K562 (cell line): Measurements from ENCODE around the gene CSNK2A1. TPM values are rescaled to one million over a fixed set of nuclear protein-coding genes. Genes with fewer than 3 reads are reported as not detected.

Source experiments
- ATF4 ChIP-seq: fragments of 450-650 bp; formaldehyde crosslinking; IDR thresholded peaks from 2 replicates; pipeline ENCODE4 v1.4.0; 2022; ENCODE audit warnings: mild to moderate bottlenecking, moderate library complexity
- BCOR ChIP-seq: fragments of 450-650 bp; IDR thresholded peaks from 2 replicates; pipeline ENCODE4 v1.6.1; 2016
- EP400 ChIP-seq: fragments of 450-650 bp; IDR thresholded peaks from 2 replicates; pipeline ENCODE4 v1.6.1; 2017; ENCODE audit warnings: antibody characterized with exemption, mild to moderate bottlenecking, moderate library complexity
- GTF3C2 ChIP-seq: IDR thresholded peaks from 3 replicates; pipeline ENCODE4 v1.6.1; 2011; ENCODE audit warnings: borderline replicate concordance, mild to moderate bottlenecking, moderate library complexity; ENCODE audit not compliant: insufficient read length; ENCODE audit errors: extremely low read depth
- LCOR ChIP-seq: sonication (generic); formaldehyde crosslinking; IDR thresholded peaks from 2 replicates; pipeline ENCODE4 v1.8.0; 2022; ENCODE audit warnings: mild to moderate bottlenecking, missing genetic modification reagents
- SAP30 ChIP-seq: fragments of 200-600 bp; sonication (generic); IDR thresholded peaks from 2 replicates; pipeline ENCODE4 v1.6.1; 2012; ENCODE audit warnings: borderline replicate concordance, low read depth, mild to moderate bottlenecking, moderate library complexity, low read length, control low read depth, inconsistent platforms; ENCODE audit not compliant: insufficient read depth, poor library complexity, severe bottlenecking
- SP1 ChIP-seq: sonication (generic); formaldehyde crosslinking; IDR thresholded peaks from 2 replicates; pipeline ENCODE4 v1.8.1; 2022; ENCODE audit warnings: mild to moderate bottlenecking, missing genetic modification reagents
- TRIM24 ChIP-seq, 2 experiments: fragments of 450-650 bp; IDR thresholded peaks; 2 replicates each; pipeline ENCODE4 v1.6.1; 2016
- ZBTB40 ChIP-seq, 2 experiments: fragments of 450-650 bp in 1 of 2; sonication (generic) in 1 of 2; formaldehyde crosslinking in 1 of 2; IDR thresholded peaks; 2 replicates each; pipeline versions ENCODE4 v1.7.1 to v1.9.0; 2016 to 2022; ENCODE audit warnings: inconsistent platforms in 1 of 2, mild to moderate bottlenecking in 1 of 2, missing genetic modification reagents in 1 of 2
- ZNF217 ChIP-seq: sonication (generic); formaldehyde crosslinking; IDR thresholded peaks from 2 replicates; pipeline ENCODE4 v1.8.0; 2022; ENCODE audit warnings: mild to moderate bottlenecking, missing genetic modification reagents
- ZNF282 ChIP-seq: sonication (generic); formaldehyde crosslinking; IDR thresholded peaks from 2 replicates; pipeline ENCODE4 v1.8.1; 2023; ENCODE audit warnings: missing genetic modification reagents
- ZNF316 ChIP-seq: fragments of 450-650 bp; IDR thresholded peaks from 2 replicates; pipeline ENCODE4 v1.6.1; 2016
- ZNF766 ChIP-seq: fragments of 200-800 bp; sonication (Bioruptor generic); conservative IDR thresholded peaks from 2 replicates; pipeline ENCODE4 v1.6.1; 2016; ENCODE audit warnings: missing genetic modification characterization, missing compliant biosample characterization
- polyA plus RNA-seq, 8 experiments: library from polyadenylated mRNA; depleted of rRNA in 4 of 8; stranded (reverse) in 5 of 8; unstranded in 3 of 8; fragments of >200 nt; fragmentation: Nextera tagmentation in 2 of 8; fragmentation: Illumina TruSeq in 1 of 8; extraction: Ambion mirVana in 2 of 8; extraction: Trizol in 1 of 8; gene quantifications; 2 replicates each; pipeline versions ENCODE4 v1.2.1 to v1.2.3, GENCODE V29; 2011 to 2014; ENCODE audit warnings: inconsistent platforms in 1 of 8, missing spikeins in 1 of 8
- total RNA-seq, 7 experiments: library from RNA; depleted of rRNA in 6 of 7; stranded (reverse); fragments of >200 nt in 6 of 7; fragmentation: Illumina TruSeq in 2 of 7; extraction: Trizol in 2 of 7; gene quantifications; 2 replicates each; pipeline versions ENCODE4 v1.2.1 to v1.2.3, GENCODE V29; 2011 to 2021; ENCODE audit warnings: low replicate concordance in 1 of 7

Gene CSNK2A1
- total and polyA plus RNA-seq, 9 of the 15 experiments (the other 6 are each of a cell fraction or from before 2014, with no cell fraction given), result 71.0 to 251 (median 103) TPM

GRCh38 chr20:543369-544152, at the start of gene CSNK2A1 (continued):
- TF ChIP-seq LCOR (CRISPR knock-in tag) (no peak), TRIM24 (IDR thresholded peaks at IDR 0.05) (0 out of 4 replicates have a peak, but pooled peaks of 1 of the 2 experiments have one; percentile 30), BCOR (no peak), ZNF766 (CRISPR knock-in tag) (0 out of 2 replicates have a peak, but pooled peaks have one; percentile 43), SP1 (CRISPR knock-in tag) (peak; percentile 99), ZBTB40 (IDR thresholded peaks at IDR 0.05) (peak; percentile 95), ZBTB40 (CRISPR knock-in tag; IDR thresholded peaks at IDR 0.05) (no peak), SAP30 (no peak), ZNF282 (CRISPR knock-in tag) (no peak), ZNF217 (CRISPR knock-in tag) (0 out of 2 replicates have a peak, but pooled peaks have one; percentile 16), ZNF316 (no peak), ATF4 (CRISPR knock-in tag) (no peak), GTF3C2 (no peak), EP400 (peak; percentile 85)
